NCI-H69 (cell line): Measurements from ENCODE around the gene ATP8A1.
"Not testable (repeated sequence)": the region's sequence is repeated elsewhere in the genome, so short reads cannot be mapped to it uniquely, and the experiment has no call there.

ENCODE experiments used
- DNase-seq: peaks from one replicate; lab custom pipeline; 2025; lab: John Stamatoyannopoulos, UW

The ATP8A1 gene

DNA sequence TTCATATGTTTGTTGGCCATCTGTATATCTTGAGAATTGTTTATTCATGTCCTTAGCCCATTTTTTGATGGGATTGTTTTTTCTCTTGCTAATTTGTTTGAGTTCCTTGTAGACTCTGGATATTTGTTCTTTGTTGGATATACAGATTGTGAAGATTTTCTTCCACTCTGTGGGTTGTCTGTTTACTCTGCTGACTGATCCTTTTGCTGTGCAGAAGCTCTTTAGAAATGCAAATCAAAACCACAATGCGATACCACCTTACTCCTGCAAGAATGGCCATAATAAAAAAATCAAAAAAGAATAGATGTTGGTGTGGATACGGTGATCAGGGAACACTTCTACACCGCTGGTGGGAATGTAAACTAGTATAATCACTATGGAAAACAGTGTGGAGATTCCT is 189.1 kb downstream of the ATP8A1 start:
- not testable (repeated sequence) for DNase-seq

DNA sequence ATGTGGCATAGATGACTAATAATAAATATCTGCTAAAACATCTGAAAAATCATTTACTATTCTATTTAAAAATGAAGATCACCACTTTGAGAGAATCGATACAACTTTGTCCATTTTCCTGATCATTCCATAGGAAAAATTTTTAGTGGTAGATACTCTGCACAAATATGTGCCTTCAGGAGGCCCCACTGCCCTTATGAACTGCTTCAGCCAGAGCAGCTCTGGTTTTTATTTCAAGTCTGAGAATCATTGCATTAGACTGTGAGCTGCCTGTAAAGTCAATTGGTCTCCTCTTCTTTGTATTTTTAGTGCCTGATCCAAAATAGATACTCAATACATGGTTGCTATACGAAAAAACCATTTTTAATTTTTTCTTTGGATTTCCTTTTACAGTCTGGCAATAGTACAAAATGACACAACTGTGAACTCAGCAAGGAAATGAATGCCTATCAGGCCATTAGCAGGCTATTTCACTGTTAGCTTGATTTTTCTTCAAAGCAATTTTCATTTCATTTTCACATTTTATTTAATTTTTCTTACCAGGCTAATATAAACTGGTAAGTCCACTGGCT is 190.5 kb downstream of the ATP8A1 start:
- DNase-seq, result no peak

DNA sequence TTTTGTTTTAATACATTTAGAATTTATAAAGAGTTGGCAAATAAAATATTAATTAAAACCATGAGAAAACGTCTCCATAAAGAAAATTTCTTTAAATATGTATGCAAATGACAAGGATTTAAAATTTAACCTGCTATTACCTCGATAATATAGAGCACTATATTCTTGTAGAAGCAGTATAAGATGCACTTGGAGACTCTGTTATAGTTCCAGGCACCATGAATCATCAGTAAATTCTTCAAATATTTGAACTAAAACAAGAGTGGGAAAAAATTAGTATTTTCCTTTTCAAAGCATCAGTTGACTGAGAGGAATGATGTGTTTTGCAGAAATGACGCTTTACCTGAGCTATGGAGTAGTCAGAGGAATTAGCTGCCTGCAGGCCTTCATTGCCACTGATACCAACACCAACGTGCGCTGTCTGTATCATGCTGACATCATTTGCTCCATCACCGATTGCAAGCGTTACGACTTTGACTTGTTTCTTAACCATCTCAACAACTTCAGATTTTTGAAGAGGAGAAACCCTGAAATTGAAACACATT is 192.3 kb downstream of the ATP8A1 start:
- DNase-seq, result no peak

DNA sequence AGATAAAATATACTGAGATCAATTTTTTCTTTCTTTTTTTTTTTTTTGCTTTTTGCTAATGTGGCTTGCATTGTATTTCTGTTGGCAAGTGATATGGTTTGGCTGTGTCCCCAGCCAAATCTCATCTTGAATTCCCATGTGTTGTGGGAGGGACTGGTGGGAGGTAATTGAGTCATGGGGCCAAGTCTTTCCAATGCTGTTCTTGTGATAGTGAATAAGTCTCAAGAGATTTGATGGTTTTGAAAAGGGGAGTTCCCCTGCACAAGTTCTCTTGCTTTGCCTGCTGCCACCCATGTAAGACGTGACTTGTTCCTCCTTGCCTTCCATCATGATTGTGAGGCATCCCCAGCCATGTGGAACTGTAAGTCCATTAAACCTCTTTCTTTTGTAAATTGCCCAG is 195.7 kb downstream of the ATP8A1 start:
- not testable (repeated sequence) for DNase-seq

DNA sequence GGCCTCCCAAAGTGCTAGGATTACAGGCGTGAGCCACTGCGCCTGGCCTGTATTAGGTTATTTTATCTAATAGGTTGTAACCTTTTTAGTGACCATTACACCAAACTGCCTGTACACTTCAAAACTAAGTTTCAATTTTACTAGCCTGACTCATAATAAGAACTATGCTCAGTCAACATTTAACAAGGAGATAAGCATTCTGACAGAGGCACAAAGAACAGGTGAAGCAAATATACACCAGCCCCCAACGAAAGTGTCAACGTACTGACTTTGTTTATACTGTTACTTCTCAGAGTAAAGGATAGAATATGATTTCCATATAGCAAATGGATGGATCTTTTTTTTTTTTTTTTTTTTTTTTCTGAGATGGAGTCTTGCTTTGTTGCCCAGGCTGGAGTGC is 196.9 kb downstream of the ATP8A1 start:
- no peak for DNase-seq

DNA sequence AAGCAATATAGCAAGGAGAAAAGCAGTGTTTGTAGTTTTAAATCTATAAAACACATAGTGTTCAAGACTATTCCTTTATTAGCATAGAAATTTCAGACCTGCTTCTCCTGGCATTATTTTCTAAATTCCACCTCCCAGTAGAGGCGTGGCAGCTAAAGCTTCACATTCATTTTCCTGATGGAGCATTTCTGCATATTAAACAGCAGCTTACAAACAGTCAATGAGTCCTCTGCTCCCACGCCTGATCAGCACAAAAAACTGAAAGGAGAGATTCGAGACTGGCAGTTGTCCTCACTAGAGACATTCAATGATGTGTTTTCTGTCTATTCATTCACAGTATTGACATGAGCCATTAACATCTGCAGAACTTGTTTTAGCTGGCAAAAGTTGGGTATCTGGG is 198.2 kb downstream of the ATP8A1 start:
- no peak for DNase-seq

DNA sequence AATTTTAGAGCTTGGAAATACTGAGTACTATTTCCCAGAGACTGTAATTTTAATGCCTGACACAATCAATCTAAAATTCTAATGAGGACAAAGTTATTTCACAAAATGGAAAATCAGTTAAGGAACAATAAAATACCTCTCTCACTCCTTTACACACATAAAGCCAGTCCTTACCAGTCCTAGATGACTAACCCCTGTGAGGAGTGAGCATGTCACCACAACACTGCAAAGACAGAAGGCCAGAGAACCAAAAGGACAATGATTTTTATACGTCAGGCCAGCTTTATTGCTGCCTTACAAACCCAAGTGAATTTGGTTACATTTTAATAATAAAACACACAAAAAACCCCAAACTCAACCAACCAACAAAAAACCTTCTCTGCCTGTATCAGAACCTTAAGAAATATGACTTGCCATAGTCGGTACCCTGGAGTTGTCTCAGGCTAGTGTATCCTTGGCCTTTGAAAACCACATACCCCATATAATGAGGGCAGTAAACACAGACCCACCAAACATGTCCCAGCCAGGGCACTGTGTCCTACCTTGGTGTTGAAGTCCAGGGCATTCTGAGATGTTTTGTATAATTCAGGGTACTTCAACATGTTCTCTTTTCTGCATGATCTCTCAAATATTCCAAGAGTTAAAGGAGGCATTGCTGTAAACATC is 202.0 kb downstream of the ATP8A1 start:
- DNase-seq, result no peak

DNA sequence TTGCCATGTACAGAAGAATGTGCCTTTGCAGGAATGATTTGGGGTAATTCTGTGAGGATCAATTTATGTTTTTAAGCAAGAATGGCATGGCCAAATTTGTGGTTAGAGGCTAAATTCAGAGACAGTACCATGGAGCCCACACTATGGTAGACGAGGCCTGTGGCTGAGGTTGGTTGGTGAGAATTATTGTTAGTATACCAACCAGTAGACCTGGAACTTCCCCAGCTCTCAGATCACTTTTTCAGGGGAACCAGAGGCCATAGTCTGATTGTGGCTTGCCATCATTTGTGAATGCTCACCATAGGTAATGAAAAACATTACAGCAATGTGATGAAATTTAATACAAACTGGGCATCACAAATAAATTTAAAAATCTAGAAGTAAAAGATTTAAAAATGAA is 203.3 kb downstream of the ATP8A1 start:
- no peak for DNase-seq

DNA sequence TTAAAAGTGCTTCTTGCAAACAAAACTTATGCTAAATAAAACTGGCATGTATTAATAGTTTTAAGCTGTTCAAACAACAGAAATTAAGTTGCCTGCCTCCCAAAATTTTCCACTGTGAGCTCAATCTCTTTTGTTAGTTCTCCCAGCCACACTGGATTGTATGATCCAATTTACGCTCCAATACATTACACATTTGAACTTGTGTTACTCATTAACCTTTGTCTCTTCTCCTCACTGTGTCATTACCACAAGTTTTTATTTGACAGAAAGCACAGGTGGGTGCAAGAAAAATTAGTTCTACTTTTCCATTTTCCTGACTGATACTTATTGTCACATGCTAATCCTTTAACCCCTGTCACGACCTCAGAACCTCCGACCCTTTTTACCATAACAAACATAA is 204.1 kb downstream of the ATP8A1 start:
- no peak for DNase-seq

DNA sequence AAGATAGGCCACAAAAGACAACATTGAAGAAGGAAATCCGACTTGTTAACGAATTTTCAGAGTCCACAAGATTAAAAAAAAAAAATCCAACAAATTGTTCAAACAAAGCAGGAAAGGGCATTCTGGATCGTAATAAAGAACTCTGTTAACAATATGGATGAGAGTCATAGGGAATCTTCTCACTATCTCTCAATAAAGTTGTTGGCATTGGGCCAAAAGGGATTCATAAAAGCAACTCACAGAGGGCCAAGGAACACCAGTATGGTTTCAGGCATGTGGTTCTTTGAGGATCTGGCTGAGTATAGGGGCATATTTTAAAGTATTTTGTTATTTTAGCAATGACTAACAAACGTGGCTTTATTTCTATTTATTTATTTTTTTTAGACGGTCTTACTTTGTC is 210.1 kb downstream of the ATP8A1 start:
- peak; percentile 0 for DNase-seq

DNA sequence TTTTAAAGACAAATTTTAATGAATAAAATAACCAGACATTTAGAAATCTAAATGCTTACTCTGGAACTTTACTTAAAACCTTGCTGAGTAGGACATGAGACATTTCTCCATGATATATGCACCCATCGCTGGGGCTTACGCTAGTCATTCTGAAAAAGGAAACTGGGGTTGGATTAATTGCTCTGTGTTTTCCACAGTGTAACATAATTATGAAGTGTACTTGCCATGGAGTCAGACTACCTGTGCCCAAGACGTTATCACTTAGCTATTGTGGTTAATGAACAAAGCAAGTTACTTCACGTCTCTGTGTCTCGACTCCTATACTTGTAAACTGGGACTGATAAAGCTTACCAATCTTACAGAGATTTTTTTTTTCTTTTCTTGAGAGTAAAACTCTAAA is 211.9 kb downstream of the ATP8A1 start:
- no peak for DNase-seq

DNA sequence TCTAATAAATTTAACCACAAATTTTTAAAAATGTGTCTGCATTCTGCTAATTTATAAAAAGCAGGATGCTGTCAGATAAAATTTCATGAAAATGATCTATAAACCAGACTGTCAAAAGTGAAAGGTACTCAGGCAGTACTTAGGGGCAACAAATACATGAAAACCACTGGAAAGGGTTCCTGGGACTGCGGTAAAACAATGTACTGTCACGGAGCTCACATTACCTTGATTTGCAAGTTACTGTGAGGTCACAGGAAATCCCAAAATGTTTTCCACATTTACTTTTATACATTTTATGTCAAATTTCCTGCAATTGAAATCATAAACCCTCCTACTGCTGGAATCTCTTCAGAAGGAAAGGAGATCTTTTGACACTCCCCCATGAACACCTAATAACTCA is 214.3 kb downstream of the ATP8A1 start:
- no peak for DNase-seq

DNA sequence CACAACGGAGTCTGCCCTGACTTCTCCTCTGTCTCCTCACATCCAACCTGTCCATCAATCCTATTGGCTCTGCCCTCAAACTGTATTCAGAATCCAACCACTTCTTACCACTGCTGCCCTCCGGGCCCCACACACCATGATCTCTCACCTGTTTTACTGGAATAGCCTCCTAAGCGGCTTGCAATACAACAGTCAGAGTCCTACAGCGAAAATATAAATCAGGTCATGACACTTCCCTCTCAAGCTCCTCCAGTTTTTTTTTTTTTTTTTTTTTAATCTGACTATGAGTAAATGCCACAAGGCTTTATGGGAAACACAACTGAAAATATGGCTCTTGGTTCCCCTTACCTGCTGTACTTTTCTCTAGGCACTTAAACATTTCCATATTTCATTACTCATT is 216.8 kb downstream of the ATP8A1 start:
- DNase-seq, result no peak

DNA sequence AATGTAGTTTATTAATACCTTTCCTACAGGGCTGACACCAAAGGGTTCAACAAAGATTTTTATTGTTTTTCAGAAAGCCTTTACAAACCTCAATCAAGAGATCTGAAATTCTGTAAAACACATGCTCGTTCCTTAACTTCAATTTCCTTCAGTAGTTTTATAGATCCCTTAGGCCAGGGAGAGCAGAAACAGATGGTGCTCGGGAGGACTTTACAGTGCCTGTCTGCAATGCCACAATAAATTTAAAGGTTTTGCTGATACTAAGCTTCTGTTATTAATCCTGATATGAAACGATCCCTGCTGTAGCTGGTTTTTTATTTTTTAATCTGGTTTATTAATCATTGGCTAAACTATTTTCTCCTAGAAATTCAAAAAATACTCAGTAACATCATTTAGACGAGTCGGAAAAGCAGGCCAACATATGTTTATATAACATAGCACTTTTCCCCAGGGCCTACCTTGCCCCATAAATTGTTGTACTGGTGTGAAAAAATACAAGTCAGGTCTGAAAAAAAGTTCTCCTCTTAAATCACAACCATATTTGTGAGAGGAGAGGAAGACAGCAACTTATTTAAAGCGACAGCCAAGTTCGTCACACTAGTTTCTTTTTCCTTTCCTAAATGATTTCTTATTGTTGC is 219.9 kb downstream of the ATP8A1 start:
- DNase-seq, result no peak

DNA sequence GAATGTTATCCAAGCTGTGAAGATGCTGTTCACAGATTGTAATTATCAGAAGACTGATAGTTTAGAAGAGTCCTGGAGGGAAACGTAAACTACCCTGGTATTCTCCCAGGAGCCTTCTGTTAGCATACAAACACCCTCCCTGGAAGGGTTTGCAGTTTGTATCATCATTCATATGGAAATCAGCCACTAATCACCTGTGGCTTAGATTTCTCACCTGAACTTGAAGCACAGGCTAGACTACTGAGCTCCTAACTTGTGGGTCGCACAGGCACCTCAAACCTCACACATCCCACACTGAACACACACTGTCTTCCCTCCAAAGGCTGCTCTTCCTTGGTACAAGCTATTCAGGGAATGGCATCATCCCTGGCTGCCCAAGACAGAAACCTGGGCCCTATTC is 228.9 kb downstream of the ATP8A1 start:
- no peak for DNase-seq

DNA sequence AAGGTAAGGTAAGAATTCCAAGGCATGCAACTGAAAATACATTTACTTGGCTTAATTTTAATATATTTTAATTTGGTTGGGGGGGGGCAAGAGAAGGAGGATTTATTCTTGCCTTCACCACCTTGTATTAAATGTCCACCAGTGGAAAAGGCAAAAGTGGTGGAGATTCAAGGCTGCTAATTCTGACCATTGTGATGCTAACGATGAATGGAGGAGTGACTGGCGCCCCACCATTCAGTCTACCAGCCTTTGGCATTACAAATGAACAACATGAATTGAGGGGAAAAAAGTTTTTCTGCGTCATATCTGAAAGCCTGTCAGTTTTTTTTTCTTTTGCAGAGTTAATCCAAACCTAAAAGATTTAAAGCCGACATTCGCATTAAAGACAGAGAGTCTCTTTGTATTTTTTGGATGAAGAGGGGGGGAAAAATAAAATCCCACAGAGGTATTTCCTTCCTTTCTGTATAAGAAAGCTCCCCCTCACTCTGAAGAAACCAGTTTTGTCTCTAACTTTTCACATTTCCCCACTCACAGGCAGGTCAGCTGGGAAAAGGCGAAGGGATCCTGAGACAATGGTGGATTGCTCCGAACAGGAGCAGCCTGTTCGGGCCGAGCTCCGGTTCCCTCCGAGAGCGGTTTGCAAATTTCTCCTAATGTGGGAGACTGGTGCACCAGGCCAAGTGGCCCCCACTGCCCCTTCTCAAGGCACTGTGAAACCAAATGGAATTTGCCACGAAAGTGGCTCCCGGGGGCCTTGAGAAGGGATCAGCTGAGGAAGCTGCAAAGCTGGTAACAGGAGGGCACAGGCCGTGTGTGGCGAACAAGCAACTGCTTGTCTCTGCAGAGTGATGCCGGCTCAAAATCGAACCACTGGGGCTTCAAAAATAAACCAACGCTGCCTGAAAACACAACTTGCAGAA is 231.5 kb downstream of the ATP8A1 start:
- no peak for DNase-seq

DNA sequence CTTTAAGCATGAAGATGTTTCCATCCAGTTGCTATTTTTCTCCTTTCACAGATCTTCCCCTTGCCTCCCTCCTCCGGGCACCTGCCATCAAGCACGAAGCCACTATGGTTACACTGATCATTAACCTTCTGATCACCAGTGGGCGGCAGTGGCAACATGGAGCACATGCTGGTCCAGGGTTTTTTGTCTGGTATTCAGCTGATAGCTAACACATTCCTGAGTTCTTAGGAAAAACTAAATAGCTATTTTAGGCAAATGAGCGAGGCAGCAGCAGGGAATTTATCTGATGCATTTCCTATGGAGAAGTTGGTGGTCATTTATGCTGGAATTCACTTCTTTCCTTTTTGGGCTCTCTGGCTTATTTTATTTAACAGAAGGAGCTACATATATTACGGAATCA is 236.8 kb downstream of the ATP8A1 start:
- DNase-seq, result no peak

DNA sequence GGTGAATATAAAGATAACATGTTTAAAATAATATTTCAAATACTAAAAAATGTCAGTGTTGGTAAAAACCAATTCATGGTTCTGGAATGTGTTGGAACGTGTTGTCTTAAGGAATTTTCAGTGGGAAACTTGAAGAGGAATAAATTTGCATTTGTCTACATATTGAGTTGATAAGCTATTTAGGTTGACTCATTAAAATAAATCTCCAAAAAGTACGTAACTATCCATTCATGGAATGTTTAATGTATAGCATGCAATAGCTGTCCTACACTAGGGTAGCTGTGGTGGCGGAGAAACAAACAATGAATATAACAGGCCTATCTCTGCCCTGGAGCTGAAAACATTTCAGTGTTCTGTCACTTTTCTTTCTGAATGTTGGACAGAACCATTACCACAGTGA is 239.4 kb downstream of the ATP8A1 start:
- DNase-seq, result no peak

DNA sequence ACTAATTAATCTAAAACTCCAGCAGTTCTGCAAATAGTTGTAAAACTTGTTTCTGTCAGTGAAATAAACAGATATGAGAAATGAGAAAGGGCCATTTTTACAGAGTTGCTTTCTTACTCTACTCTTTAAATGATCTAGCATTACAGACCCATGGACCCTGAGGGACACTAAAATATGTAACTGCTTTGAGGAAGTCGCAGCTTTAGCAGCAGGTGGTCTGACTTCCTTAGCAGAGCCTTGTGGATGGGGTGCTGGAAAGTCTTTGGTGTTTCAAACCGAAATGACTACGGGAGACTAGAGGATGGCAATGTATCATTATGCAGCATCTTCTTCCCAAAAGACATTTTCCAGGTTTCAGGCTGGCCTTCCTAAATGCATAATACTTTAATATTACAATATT is 240.9 kb downstream of the ATP8A1 start:
- no peak for DNase-seq

DNA sequence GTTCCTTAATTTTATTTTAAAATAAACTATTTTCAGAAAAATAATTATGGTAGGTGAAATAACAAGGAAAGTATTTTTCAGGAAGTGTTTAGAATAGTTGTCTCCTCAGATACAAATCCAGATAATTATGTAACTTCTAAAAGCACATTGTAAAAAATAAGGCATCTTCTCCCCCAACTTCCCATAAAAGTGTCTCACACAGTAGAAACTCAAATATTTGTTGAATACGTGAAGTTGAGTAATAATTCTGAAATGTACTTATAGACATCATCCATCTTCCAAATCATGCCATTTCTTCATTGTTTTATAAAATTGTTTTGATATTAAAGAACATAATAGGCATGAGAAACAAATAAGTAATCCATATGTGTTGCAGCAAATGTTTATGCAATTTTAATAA is 241.6 kb downstream of the ATP8A1 start:
- no peak for DNase-seq

DNA sequence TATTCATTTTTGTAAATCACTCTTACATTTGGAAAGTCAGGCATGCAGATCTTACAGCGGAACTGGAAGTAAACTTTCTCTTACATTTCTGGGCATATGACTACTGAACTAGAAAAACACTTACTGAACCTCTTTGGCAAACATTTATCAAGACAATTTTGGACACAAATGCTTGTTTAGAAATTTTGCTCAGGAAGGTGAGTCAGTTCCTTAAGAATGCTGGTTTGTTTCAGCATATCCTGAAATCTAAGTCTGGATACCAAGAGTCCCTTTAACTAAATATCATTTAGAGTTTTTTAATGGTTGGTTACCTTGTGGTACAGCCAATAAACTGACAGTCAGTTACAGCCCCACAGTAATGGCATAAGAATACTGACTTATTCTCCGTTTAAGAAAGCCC is 244.7 kb downstream of the ATP8A1 start:
- no peak for DNase-seq

DNA sequence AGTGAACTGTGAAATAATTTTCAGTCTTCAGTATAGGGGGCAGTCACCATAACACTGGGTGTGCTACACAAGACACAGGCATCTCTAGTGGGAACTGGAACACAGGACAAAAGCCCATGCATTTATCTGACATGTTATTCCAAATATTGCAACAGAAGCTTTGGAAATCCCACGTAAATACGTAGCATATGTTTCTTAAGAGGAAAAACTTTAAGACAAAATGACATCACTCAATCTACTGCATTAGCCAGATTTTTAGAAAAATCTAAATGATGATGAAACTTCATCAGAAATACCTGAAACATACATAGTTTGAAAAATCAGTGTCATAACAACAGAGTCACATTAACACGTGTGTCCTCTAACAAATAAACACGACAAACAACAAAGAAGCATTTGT is 245.1 kb downstream of the ATP8A1 start:
- DNase-seq, result no peak

DNA sequence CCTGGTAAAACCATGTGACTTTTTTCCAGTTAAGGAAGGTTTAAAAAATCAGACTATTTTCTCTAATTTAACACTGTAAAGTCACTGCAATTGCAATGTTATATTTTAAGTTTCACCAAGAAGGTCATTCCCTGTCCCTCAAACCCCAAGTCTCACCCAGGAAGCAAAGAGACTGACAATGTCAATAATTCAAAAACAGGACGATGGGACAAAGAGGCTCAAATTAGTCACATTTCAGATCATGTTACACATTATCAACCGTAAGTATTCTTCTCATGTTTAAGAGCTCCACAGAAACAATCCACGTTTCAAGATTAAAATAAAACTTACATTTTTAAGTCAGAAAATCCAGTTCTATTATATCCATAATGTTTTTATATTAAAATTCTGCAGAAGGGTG is 246.5 kb downstream of the ATP8A1 start:
- DNase-seq, result no peak
